VCaP (cell line): ENCODE results near the gene ADAMTS14.

Experiments
- H3K27ac ChIP-seq: fragments of 450-650 bp; 2 replicates; pipeline ENCODE4 v1.5.1; 2017
- CTCF ChIP-seq: fragments of 450-650 bp; conservative IDR thresholded peaks from 2 replicates; pipeline ENCODE4 v1.5.1; 2017; ENCODE audit warnings: mild to moderate bottlenecking, moderate library complexity

ADAMTS14 gene

DNA sequence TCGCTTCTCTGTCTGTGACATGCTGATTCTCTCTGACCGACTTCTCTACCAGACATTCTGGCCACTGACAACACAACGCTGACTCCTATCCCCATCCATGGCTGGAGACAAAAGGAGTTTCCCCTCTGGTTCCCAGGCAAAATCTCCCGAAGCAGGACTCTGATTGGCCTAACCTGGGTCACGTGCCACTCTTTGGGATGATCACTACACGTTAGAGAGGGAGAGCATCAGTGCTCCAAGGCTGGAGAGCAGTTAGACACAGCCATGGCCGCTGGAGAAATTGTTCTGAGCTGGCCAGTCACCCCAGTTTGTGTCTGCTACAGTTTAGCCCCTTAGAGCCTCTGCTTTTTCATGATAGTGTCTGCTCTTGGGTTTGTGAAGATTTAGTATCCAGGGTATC lies 38.9 kb downstream of the ADAMTS14 start:
- H3K27ac ChIP-seq: no peak overlapping the region
- no peak for TF ChIP-seq CTCF

DNA sequence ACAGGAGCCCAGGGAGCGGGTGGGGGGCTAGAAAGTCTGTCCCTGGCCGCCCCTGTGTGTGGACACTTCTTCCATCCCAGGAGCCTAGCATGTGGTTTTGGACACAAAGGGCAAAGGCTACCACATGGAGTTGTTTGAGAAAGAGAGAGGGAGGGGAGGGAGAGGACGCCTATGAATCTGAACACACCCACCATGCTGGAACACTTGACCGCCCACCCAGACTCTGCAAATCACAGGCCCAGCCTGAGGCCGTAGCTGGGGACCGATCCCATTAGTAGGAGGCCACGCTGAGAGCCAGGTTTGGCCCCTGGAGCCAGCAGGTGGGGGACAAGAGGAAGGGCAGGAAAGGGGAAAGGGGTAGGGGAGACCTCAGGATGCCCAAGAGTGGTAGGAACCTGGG lies 39.6 kb downstream of the ADAMTS14 start:
- no peak overlapping the region for H3K27ac ChIP-seq
- TF ChIP-seq CTCF: no peak

DNA sequence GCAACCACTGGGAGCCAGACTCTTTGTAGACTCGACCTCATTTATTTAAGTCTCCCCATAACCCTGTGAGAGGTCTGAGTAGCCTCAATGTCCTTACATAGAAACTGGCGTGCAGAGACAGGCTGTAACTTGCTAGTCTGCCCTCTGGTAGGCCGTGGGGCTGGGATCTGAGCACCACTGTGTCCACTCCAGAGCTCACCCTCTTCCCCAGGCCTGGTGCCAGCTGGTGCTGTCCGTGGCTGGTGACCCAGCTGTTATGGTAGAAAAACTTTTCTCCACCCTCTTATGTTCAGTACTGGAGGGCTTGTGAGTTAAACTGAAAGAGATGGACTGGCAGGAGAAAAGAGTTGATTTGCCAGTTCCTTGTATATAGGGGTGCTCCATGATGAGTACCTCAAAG lies 41.9 kb downstream of the ADAMTS14 start:
- TF ChIP-seq CTCF: no peak
- no peak overlapping the region for H3K27ac ChIP-seq

DNA sequence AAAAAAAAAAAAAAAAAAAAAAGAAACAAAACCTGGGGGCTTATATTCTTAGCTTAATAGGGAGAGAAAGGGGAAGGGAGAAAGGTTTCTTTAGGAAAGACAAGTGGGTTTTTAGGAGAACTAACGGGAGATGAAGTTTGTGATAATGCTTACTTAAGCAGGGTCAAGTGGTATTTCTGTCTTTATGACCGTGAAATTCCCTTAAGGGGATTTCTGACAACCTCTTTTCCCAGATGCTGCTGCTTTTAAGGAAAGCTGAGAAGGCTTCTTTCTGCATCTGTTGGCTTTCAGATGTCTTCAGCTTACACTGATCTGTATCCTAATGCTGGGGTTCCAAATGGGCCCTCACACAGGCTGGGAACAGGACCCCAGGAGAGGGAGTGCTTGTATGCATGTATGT lies 42.6 kb downstream of the ADAMTS14 start:
- H3K27ac ChIP-seq: no peak overlapping the region
- TF ChIP-seq CTCF: no peak

DNA sequence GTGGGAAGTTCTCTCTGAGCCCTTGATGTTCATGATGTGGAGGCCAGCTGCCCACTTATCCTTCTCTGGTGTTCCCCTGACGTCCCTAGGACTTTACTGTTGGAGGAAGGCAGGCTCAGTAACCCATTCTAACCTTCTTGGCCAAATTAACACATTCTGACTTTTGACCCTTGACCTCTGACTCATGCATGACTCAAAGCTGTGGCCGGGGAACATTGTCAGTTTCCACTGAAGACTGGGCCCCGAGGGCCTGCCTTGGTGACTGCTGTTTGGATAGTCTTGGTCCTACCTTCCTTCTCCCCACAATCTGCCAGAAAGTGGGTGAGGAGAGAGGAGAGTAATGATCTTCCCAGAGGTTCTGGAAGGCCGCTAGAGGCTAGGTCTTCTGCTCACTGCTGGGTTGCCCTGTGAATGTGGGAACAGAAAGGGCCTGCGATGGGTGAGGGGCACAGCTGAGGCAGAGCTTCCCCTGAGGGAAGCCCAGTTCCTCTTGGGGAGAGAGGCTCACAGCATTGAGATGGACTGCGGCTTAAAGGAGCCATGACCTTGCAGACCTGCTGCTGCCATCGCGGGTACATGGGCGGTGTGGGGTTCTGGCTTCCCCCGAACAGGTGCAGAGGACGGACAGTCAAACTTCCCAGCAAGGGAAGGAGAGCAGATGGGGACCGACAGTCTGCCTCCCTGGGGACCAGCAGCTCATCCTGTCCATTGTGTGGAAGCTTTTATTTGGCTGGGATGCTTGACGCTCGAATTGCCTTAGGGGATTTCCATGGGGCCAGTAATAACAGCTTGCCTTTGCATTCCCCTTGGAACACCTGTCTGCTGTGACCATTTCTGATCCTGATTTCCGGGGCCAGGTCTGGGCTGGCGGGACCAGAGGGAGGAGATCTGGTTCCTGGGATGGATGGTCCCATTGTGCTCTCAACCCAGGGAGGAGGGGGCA lies 43.8 kb downstream of the ADAMTS14 start:
- no peak overlapping the region for H3K27ac ChIP-seq

GRCh38 chr10:70722820-70723424 lies 50.6 kb downstream of the ADAMTS14 start:
- no peak overlapping the region for H3K27ac ChIP-seq
- no peak for TF ChIP-seq CTCF

More for the DNA sequence above, 43.8 kb downstream of the ADAMTS14 start:
- TF ChIP-seq CTCF: no peak

GRCh38 chr10:70723771-70724170 lies 51.5 kb downstream of the ADAMTS14 start:
- TF ChIP-seq CTCF: no peak
- no peak overlapping the region for H3K27ac ChIP-seq
